Measurements from ENCODE around the gene HYOU1. TPM values are rescaled to one million over a fixed set of nuclear protein-coding genes. Genes with fewer than 3 reads are reported as not detected.

Gene HYOU1
- polyA plus RNA-seq, 1 donor (not counting 4 experiments of a cell fraction or from before 2014, with no cell fraction given) = 119 TPM

GRCh38 chr11:119081682-119082260 is 24.8 kb upstream of the HYOU1 start:
- Histone ChIP-seq H3K9me3 (ENCODE audit: control insufficient read depth, low read depth, low read length) (no peaks in the 10 kb centered on the region), H3K4me1 (ENCODE audit: control insufficient read depth, extremely low read depth, insufficient read depth, low read length) (peaks cover 10% of the 10 kb centered on the region), H3K4me2 (ENCODE audit: control insufficient read depth, extremely low read depth, insufficient read depth, low read depth, low read length) (no peak overlapping the region), H3K36me3 (ENCODE audit: control insufficient read depth in 2 of 2, extremely low read depth in 1 of 2, insufficient read depth in 2 of 2, low read length in 2 of 2) (peaks cover 16 to 32% of the 10 kb centered on the region in 2 experiments), H3K27me3 (ENCODE audit: control insufficient read depth, extremely low read depth, insufficient read depth, low read length) (no peaks in the 10 kb centered on the region), H2AFZ (ENCODE audit: control insufficient read depth, low read length) (no peak overlapping the region), H3K27ac (ENCODE audit: control insufficient read depth, insufficient read depth, low read length) (no peak overlapping the region), H3K79me2 (ENCODE audit: control insufficient read depth, insufficient read depth, low read length) (peaks cover 13% of the 10 kb centered on the region), H3K9me1 (ENCODE audit: control insufficient read depth, extremely low read depth, insufficient read depth, low read length) (no peaks in the 10 kb centered on the region), H3K4me3 (ENCODE audit: control insufficient read depth in 2 of 3, extremely low read depth in 1 of 3, insufficient read depth in 2 of 3, low read depth in 1 of 3, low read length in 3 of 3) (no peak overlapping the region), H4K20me1 (ENCODE audit: control insufficient read depth, extremely low read depth, insufficient read depth, low read length) (no peaks in the 10 kb centered on the region), H3K9ac (ENCODE audit: control insufficient read depth, extremely low read depth, insufficient read depth, low read length) (no peak overlapping the region)
- dilution Hi-C loops (cut with MboI; ENCODE audit: extremely low pct_ligation_motif_present, low sequenced_read_pairs) = no loop called here
- TF ChIP-seq EZH2 (IDR thresholded peaks at IDR 0.05; ENCODE audit: low read length) (no peak), CTCF (optimal IDR thresholded peaks at IDR 0.05 in 1 of 3, IDR thresholded peaks at IDR 0.05 in 1 of 3, conservative IDR thresholded peaks at IDR 0.05 in 1 of 3; ENCODE audit: extremely low read depth in 1 of 3, insufficient read depth in 2 of 3, low read length in 3 of 3) (no peak)
- DNase-seq (ENCODE audit: low read depth, low spot score) = no peak
- no peak for FAIRE-seq

DNA sequence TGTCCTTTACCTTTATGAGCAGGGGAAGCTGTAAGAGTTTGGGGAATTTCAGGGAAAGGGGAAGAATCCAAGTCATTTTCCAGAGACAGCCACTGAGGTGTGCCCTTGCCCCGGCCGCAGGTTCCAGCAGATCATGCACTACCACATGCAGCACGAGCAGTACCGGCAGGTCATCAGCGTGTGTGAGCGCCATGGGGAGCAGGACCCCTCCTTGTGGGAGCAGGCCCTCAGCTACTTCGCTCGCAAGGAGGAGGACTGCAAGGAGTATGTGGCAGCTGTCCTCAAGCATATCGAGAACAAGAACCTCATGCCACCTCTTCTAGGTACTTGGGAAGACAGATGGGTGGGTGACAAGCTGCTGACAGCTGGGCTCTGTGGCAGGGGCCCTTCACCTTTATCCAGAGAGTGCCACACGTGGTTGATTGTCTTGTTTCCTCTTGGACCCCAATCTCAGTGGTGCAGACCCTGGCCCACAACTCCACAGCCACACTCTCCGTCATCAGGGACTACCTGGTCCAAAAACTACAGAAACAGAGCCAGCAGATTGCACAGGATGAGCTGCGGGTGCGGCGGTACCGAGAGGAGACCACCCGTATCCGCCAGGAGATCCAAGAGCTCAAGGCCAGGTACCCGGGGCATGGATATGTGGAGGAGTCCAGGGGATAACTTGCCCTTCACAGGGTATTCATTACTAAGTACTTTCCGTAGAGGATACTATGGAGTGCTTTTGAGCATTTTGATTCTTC is 21.8 kb upstream of the HYOU1 start:
- dilution Hi-C loops (cut with MboI; ENCODE audit: extremely low pct_ligation_motif_present, low sequenced_read_pairs) = no loop called here
- H3K27me3 ChIP-seq (ENCODE audit: control insufficient read depth, extremely low read depth, insufficient read depth, low read length) = no peaks in the 10 kb centered on the region
- DNase-seq (ENCODE audit: low read depth, low spot score) (no peak), FAIRE-seq (no peak)
- TF ChIP-seq EZH2 (IDR thresholded peaks at IDR 0.05; ENCODE audit: low read length) (no peak), CTCF (optimal IDR thresholded peaks at IDR 0.05 in 1 of 3, IDR thresholded peaks at IDR 0.05 in 1 of 3, conservative IDR thresholded peaks at IDR 0.05 in 1 of 3; ENCODE audit: extremely low read depth in 1 of 3, insufficient read depth in 2 of 3, low read length in 3 of 3) (no peak)
- no peaks in the 10 kb centered on the region for H4K20me1 ChIP-seq (ENCODE audit: control insufficient read depth, extremely low read depth, insufficient read depth, low read length)
- H3K79me2 ChIP-seq (ENCODE audit: control insufficient read depth, insufficient read depth, low read length) = no peaks in the 10 kb centered on the region
- H3K36me3 ChIP-seq (ENCODE audit: control insufficient read depth in 2 of 2, extremely low read depth in 1 of 2, insufficient read depth in 2 of 2, low read length in 2 of 2) = peaks cover 22 to 35% of the 10 kb centered on the region in 2 experiments
- no peak overlapping the region for H3K9ac ChIP-seq (ENCODE audit: control insufficient read depth, extremely low read depth, insufficient read depth, low read length)
- H3K9me3 ChIP-seq (ENCODE audit: control insufficient read depth, low read depth, low read length) = no peaks in the 10 kb centered on the region
- H3K9me1 ChIP-seq (ENCODE audit: control insufficient read depth, extremely low read depth, insufficient read depth, low read length) = no peaks in the 10 kb centered on the region
- no peak overlapping the region for H3K4me2 ChIP-seq (ENCODE audit: control insufficient read depth, extremely low read depth, insufficient read depth, low read depth, low read length)
- H3K4me3 ChIP-seq (ENCODE audit: control insufficient read depth in 2 of 3, extremely low read depth in 1 of 3, insufficient read depth in 2 of 3, low read depth in 1 of 3, low read length in 3 of 3) = no peak overlapping the region
- no peaks in the 10 kb centered on the region for H3K4me1 ChIP-seq (ENCODE audit: control insufficient read depth, extremely low read depth, insufficient read depth, low read length)
- no peak overlapping the region for H2AFZ ChIP-seq (ENCODE audit: control insufficient read depth, low read length)
- no peak overlapping the region for H3K27ac ChIP-seq (ENCODE audit: control insufficient read depth, insufficient read depth, low read length)
